Measurements from ENCODE around the gene DYDC2.

The DYDC2 gene

DNA sequence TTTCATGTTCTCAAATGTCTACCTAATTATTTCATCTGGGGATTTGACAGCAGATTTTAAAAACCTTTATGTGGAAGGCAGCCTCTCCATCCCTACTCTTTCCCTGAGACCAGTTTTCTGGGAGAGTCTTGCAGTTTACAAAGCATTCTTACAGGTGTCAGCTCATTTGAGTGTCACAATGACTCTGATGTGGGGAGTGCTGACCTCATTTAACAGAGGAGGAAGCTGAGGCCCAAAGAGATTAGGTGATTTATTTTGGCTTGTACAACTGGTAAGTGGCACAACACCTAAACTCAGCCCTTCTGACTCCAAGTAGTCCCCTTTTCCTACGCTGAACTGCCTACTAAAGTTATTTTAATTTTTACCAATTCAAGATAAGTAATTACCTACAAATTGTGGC lies 33.9 kb upstream of the DYDC2 start:
- DNase-seq (ENCODE audit: low read depth in 1 of 2, low spot score in 1 of 2) = no peak
- Histone ChIP-seq H3K27me3 (ENCODE audit: insufficient read depth, poor library complexity, severe bottlenecking) (no peaks in the 10 kb centered on the region), H3K27ac (replicated peaks) (no peak overlapping the region), H3K4me3 (replicated peaks; ENCODE audit: insufficient read depth, low read length) (no peak overlapping the region)
- TF ChIP-seq, protein P1, sequence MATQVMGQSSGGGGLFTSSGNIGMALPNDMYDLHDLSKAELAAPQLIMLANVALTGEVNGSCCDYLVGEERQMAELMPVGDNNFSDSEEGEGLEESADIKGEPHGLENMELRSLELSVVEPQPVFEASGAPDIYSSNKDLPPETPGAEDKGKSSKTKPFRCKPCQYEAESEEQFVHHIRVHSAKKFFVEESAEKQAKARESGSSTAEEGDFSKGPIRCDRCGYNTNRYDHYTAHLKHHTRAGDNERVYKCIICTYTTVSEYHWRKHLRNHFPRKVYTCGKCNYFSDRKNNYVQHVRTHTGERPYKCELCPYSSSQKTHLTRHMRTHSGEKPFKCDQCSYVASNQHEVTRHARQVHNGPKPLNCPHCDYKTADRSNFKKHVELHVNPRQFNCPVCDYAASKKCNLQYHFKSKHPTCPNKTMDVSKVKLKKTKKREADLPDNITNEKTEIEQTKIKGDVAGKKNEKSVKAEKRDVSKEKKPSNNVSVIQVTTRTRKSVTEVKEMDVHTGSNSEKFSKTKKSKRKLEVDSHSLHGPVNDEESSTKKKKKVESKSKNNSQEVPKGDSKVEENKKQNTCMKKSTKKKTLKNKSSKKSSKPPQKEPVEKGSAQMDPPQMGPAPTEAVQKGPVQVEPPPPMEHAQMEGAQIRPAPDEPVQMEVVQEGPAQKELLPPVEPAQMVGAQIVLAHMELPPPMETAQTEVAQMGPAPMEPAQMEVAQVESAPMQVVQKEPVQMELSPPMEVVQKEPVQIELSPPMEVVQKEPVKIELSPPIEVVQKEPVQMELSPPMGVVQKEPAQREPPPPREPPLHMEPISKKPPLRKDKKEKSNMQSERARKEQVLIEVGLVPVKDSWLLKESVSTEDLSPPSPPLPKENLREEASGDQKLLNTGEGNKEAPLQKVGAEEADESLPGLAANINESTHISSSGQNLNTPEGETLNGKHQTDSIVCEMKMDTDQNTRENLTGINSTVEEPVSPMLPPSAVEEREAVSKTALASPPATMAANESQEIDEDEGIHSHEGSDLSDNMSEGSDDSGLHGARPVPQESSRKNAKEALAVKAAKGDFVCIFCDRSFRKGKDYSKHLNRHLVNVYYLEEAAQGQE (IDR thresholded peaks at IDR 0.05; ENCODE audit: insufficient replicate concordance, low read depth) = no peak
- TF ChIP-seq POLR2AphosphoS5 (IDR thresholded peaks at IDR 0.05; ENCODE audit: low read depth) (no peak), GABPA (IDR thresholded peaks at IDR 0.05; ENCODE audit: low read depth) (no peak), SPI1 (IDR thresholded peaks at IDR 0.05; ENCODE audit: borderline replicate concordance, low read depth) (no peak)
- TF ChIP-seq, protein P2, sequence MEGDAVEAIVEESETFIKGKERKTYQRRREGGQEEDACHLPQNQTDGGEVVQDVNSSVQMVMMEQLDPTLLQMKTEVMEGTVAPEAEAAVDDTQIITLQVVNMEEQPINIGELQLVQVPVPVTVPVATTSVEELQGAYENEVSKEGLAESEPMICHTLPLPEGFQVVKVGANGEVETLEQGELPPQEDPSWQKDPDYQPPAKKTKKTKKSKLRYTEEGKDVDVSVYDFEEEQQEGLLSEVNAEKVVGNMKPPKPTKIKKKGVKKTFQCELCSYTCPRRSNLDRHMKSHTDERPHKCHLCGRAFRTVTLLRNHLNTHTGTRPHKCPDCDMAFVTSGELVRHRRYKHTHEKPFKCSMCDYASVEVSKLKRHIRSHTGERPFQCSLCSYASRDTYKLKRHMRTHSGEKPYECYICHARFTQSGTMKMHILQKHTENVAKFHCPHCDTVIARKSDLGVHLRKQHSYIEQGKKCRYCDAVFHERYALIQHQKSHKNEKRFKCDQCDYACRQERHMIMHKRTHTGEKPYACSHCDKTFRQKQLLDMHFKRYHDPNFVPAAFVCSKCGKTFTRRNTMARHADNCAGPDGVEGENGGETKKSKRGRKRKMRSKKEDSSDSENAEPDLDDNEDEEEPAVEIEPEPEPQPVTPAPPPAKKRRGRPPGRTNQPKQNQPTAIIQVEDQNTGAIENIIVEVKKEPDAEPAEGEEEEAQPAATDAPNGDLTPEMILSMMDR (IDR thresholded peaks at IDR 0.05; ENCODE audit: insufficient read depth, low read length) = no peak

DNA sequence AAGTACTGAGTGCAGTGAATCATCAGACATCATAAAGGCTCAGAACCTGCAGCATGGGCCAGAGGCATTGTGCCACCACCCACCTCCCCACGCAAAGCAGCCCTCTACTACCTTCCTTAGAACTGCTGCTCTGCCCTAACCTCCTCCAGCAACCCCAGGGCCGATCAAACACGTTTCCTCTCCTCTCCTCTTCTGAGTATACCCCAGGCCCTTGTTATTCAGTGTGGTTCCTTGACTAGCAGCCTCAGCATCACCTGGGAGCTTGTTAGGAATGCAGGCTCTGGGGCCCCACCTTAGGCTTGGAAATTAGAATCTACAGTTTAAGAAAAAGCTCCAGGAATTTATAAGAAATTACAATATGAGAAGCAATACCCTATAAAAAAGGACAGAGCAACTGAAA lies 33.3 kb upstream of the DYDC2 start:
- Histone ChIP-seq H3K27ac (replicated peaks) (no peak overlapping the region), H3K4me3 (replicated peaks; ENCODE audit: insufficient read depth, low read length) (no peak overlapping the region), H3K27me3 (ENCODE audit: insufficient read depth, poor library complexity, severe bottlenecking) (no peaks in the 10 kb centered on the region)
- TF ChIP-seq GABPA (IDR thresholded peaks at IDR 0.05; ENCODE audit: low read depth) (no peak), POLR2AphosphoS5 (IDR thresholded peaks at IDR 0.05; ENCODE audit: low read depth) (no peak), SPI1 (IDR thresholded peaks at IDR 0.05; ENCODE audit: borderline replicate concordance, low read depth) (no peak)
- TF ChIP-seq, protein P2 (IDR thresholded peaks at IDR 0.05; ENCODE audit: insufficient read depth, low read length) = no peak
- TF ChIP-seq, protein P1 (IDR thresholded peaks at IDR 0.05; ENCODE audit: insufficient replicate concordance, low read depth) = no peak
- DNase-seq (ENCODE audit: low read depth in 1 of 2, low spot score in 1 of 2) = no peak

DNA sequence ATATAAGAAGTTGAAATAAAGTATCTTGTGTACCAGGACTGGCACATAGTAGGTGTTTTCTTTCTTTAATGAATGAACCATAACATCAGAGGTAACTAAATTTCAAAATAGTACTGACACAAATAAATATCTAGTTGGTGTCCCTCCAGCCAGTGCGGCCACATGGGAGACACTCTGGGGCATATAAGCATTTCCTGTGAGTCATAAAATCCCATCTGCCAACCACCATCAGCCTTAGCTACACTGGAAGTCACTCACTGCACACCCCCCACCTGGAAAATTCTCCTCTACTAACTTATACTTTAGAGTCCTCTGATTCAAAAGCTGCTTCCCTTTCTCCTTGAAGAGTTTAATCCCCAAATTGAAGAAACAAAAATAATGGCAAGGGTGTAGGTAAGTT lies 32.5 kb upstream of the DYDC2 start:
- TF ChIP-seq, protein P1 (IDR thresholded peaks at IDR 0.05; ENCODE audit: insufficient replicate concordance, low read depth) = no peak
- TF ChIP-seq, protein P2 (IDR thresholded peaks at IDR 0.05; ENCODE audit: insufficient read depth, low read length) = no peak
- TF ChIP-seq GABPA (IDR thresholded peaks at IDR 0.05; ENCODE audit: low read depth) (no peak), SPI1 (IDR thresholded peaks at IDR 0.05; ENCODE audit: borderline replicate concordance, low read depth) (no peak), POLR2AphosphoS5 (IDR thresholded peaks at IDR 0.05; ENCODE audit: low read depth) (no peak)
- no peak overlapping the region for H3K27ac ChIP-seq (replicated peaks)
- no peak overlapping the region for H3K4me3 ChIP-seq (replicated peaks; ENCODE audit: insufficient read depth, low read length)
- no peaks in the 10 kb centered on the region for H3K27me3 ChIP-seq (ENCODE audit: insufficient read depth, poor library complexity, severe bottlenecking)
- DNase-seq (ENCODE audit: low read depth in 1 of 2, low spot score in 1 of 2) = no peak

All from HL-60 (cell line).